Measurements from ENCODE around the gene PARN.
A peak's percentile ranks its signal among the peaks of the same experiment; 100 is the strongest.
"Not testable (repeated sequence)": the region's sequence is repeated elsewhere in the genome, so short reads cannot be mapped to it uniquely, and the experiment has no call there.

PARN gene

GRCh38 chr16:14574698-14575415 lies 55.2 kb downstream of the PARN start:
- H3K4me3 ChIP-seq (ENCODE audit: low read length in 2 of 2); H3K9ac ChIP-seq (ENCODE audit: low read length in 2 of 2); H3K9me3 ChIP-seq (ENCODE audit: control insufficient read depth in 2 of 2, low read length in 2 of 2); H3K27me3 ChIP-seq (ENCODE audit: control insufficient read depth in 1 of 2, insufficient read depth in 2 of 2, low read length in 2 of 2); H3K27ac ChIP-seq (ENCODE audit: low read length); H3K4me1 ChIP-seq (ENCODE audit: control insufficient read depth, insufficient read depth, low read length): not testable (repeated sequence)
- H3K36me3 ChIP-seq (ENCODE audit: control insufficient read depth in 2 of 2, insufficient read depth in 2 of 2, low read length in 2 of 2) = peaks cover 10 to 23% of the 10 kb centered on the region in 2 donors

DNA sequence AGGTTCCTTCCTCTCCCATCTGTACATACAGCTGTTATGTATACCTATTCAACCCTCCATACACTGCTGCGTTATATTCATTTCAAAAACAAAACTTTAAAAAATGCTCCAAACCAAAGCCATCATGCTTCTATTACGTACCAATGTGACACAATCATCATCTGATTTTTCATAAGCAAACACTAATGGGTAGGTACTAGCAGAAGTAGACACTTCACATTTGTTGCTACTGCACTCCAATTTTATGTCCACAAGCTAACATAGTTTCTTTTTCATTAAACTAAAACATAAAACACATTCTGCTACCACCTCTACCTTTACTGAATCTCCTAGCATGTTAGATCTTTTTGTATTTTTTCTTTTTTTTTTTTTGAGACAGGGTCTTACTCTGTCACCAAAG lies 57.5 kb downstream of the PARN start:
- Histone ChIP-seq H3K9ac (ENCODE audit: low read length in 2 of 2) (no peak overlapping the region), H3K36me3 (ENCODE audit: control insufficient read depth in 2 of 2, insufficient read depth in 2 of 2, low read length in 2 of 2) (peaks cover 10 to 14% of the 10 kb centered on the region in 2 donors), H3K4me3 (ENCODE audit: low read length in 2 of 2) (no peak overlapping the region), H3K27ac (ENCODE audit: low read length) (no peak overlapping the region), H3K4me1 (ENCODE audit: control insufficient read depth, insufficient read depth, low read length) (no peaks in the 10 kb centered on the region), H3K9me3 (ENCODE audit: control insufficient read depth in 2 of 2, low read length in 2 of 2) (no peaks in the 10 kb centered on the region), H3K27me3 (ENCODE audit: control insufficient read depth in 1 of 2, insufficient read depth in 2 of 2, low read length in 2 of 2) (no peaks in the 10 kb centered on the region)

DNA sequence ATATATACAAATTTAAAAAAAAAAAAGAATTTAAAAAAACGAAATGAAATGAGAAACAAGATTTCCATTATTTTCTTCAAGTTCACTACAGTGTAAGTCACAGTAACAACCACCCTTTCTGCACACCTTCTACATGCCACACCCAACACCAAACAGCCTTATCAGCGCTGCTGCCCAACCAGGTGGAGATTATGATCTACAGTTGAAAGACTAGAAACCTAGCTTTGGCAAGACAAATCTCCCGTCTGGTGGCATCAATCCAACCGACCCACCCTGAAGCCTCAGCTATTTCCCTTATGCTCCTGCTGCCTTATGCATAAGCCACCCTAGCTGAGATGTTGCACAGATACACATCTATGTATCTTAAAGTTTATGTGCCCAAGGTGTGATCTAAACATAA lies 60.8 kb downstream of the PARN start:
- no peak overlapping the region for H3K9ac ChIP-seq (ENCODE audit: low read length in 2 of 2)
- H3K27ac ChIP-seq (ENCODE audit: low read length) = no peak overlapping the region
- H3K4me3 ChIP-seq (ENCODE audit: low read length in 2 of 2) = no peak overlapping the region
- no peaks in the 10 kb centered on the region for H3K9me3 ChIP-seq (ENCODE audit: control insufficient read depth in 2 of 2, low read length in 2 of 2)
- H3K36me3 ChIP-seq (ENCODE audit: control insufficient read depth in 2 of 2, insufficient read depth in 2 of 2, low read length in 2 of 2) = peaks cover 0 to 2% of the 10 kb centered on the region in 2 donors
- peaks cover 3% of the 10 kb centered on the region for H3K4me1 ChIP-seq (ENCODE audit: control insufficient read depth, insufficient read depth, low read length)
- H3K27me3 ChIP-seq (ENCODE audit: control insufficient read depth in 1 of 2, insufficient read depth in 2 of 2, low read length in 2 of 2) = no peaks in the 10 kb centered on the region

DNA sequence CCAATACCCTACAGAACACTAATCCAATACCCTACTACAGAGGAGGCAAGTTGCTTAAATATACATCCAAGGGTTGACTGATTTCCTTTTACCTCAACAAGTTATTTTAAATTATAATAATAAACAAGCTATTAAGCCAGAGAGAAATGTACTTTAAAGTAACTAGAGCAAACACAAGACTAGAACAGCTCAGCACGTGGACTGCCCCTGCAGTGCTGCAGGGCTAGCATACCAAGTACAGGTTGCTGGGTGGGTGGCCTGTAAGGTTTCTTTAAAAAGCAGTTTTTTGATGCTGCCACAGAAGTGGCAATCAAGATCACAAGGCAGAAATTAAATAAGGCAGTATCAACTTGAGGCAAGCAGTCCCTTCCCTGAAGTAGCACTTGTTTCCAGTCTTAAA lies 63.5 kb downstream of the PARN start:
- no peak overlapping the region for H3K4me3 ChIP-seq (ENCODE audit: low read length in 2 of 2)
- H3K27me3 ChIP-seq (ENCODE audit: control insufficient read depth in 1 of 2, insufficient read depth in 2 of 2, low read length in 2 of 2) = no peaks in the 10 kb centered on the region
- peaks cover 0 to 2% of the 10 kb centered on the region in 2 donors for H3K36me3 ChIP-seq (ENCODE audit: control insufficient read depth in 2 of 2, insufficient read depth in 2 of 2, low read length in 2 of 2)
- no peak overlapping the region for H3K9ac ChIP-seq (ENCODE audit: low read length in 2 of 2)
- peaks cover 8% of the 10 kb centered on the region for H3K4me1 ChIP-seq (ENCODE audit: control insufficient read depth, insufficient read depth, low read length)
- H3K9me3 ChIP-seq (ENCODE audit: control insufficient read depth in 2 of 2, low read length in 2 of 2) = no peaks in the 10 kb centered on the region
- no peak overlapping the region for H3K27ac ChIP-seq (ENCODE audit: low read length)

DNA sequence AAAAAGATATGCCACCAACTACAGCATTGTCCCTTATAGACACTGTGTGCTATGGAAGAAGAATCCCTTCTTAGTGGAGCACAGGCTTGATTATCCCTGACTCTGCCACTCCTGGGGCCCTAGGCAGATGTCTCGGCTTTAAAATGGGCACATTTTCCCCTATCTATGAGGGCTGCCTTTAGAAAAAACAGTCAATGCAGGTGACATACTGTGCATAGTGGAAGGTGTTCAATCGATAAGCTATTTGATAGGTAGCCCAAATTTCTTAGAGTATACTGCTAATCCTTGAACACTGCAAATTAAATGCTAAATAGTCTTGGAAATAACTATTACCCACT lies 64.4 kb downstream of the PARN start:
- H3K4me3 ChIP-seq (ENCODE audit: low read length in 2 of 2) = no peak overlapping the region
- peaks cover 8% of the 10 kb centered on the region for H3K4me1 ChIP-seq (ENCODE audit: control insufficient read depth, insufficient read depth, low read length)
- peak overlapping the region in 1 of 2 donors; percentile 1 for H3K9ac ChIP-seq (ENCODE audit: low read length in 2 of 2)
- H3K27ac ChIP-seq (ENCODE audit: low read length) = no peak overlapping the region
- H3K36me3 ChIP-seq (ENCODE audit: control insufficient read depth in 2 of 2, insufficient read depth in 2 of 2, low read length in 2 of 2) = peaks cover 0 to 2% of the 10 kb centered on the region in 2 donors
- H3K9me3 ChIP-seq (ENCODE audit: control insufficient read depth in 2 of 2, low read length in 2 of 2) = no peaks in the 10 kb centered on the region
- H3K27me3 ChIP-seq (ENCODE audit: control insufficient read depth in 1 of 2, insufficient read depth in 2 of 2, low read length in 2 of 2) = no peaks in the 10 kb centered on the region

DNA sequence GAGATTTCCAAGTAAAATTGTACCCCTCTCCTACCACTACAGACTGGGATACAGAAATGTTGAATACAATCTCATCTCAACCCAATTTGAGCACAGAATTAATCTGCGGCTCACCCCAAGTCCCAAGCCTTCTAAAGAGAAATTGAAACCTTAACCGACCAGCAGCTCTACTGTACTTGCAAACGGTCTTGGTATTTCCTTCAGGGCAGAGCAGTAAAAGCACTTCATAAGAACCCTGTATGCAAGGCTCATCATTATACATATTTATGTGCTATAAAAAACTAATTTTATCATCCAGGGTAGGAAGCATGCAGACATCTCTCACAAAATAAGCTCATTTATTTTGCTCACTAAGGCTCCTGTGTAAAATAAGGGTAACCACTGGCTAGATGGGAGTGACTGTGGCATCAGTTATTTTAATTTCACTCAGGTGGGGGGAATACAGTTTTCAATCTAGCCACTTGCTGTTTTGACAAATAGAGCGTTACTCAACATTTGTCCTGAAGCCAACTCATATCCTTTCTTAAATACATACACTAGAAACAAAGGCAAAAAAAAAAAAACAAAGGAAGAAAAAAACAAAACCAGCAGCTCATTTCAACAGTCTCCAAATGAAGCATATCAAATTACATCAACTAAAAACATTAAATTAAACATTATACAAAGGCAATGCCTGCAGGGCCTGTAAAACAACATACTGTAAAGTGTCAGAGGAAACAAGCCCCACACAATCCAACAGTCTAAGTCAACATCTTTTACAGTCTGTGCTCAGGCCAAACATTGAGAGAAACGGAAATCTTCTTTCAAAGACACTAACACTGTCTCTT lies 65.0 kb downstream of the PARN start:
- Histone ChIP-seq H3K27ac (ENCODE audit: low read length) (no peak overlapping the region), H3K4me1 (ENCODE audit: control insufficient read depth, insufficient read depth, low read length) (peaks cover 8% of the 10 kb centered on the region), H3K4me3 (ENCODE audit: low read length in 2 of 2) (no peak overlapping the region), H3K27me3 (ENCODE audit: control insufficient read depth in 1 of 2, insufficient read depth in 2 of 2, low read length in 2 of 2) (no peaks in the 10 kb centered on the region), H3K9me3 (ENCODE audit: control insufficient read depth in 2 of 2, low read length in 2 of 2) (no peaks in the 10 kb centered on the region), H3K36me3 (ENCODE audit: control insufficient read depth in 2 of 2, insufficient read depth in 2 of 2, low read length in 2 of 2) (peaks cover under 1 to 2% of the 10 kb centered on the region in 2 donors), H3K9ac (ENCODE audit: low read length in 2 of 2) (peak overlapping the region in 1 of 2 donors; percentile 1)

DNA sequence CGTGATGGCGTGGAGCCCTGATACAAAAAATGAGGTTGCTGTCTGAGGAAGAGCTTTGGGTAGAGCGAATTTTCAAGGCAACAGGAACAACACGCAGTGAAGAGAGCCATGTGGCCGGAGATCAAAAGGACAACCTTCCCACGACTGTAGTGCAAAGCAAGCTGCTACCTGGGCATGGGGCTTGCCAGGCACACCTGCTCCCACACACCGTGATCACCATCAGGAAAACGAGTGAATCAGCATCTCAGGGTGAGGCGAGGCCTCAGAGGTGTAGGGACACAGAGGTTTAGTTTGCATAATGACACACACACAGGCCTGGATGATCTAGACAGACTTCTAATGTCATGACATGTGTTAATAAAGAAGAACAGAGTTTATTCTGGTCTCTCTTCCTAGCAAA lies 65.7 kb downstream of the PARN start:
- H3K9ac ChIP-seq (ENCODE audit: low read length in 2 of 2) = no peak overlapping the region
- H3K9me3 ChIP-seq (ENCODE audit: control insufficient read depth in 2 of 2, low read length in 2 of 2) = no peaks in the 10 kb centered on the region
- H3K4me3 ChIP-seq (ENCODE audit: low read length in 2 of 2) = peak overlapping the region in 1 of 2 donors; percentile 22
- H3K4me1 ChIP-seq (ENCODE audit: control insufficient read depth, insufficient read depth, low read length) = peaks cover 8% of the 10 kb centered on the region
- no peak overlapping the region for H3K27ac ChIP-seq (ENCODE audit: low read length)
- H3K36me3 ChIP-seq (ENCODE audit: control insufficient read depth in 2 of 2, insufficient read depth in 2 of 2, low read length in 2 of 2) = peaks cover 2 to 3% of the 10 kb centered on the region in 2 donors
- H3K27me3 ChIP-seq (ENCODE audit: control insufficient read depth in 1 of 2, insufficient read depth in 2 of 2, low read length in 2 of 2) = no peaks in the 10 kb centered on the region

DNA sequence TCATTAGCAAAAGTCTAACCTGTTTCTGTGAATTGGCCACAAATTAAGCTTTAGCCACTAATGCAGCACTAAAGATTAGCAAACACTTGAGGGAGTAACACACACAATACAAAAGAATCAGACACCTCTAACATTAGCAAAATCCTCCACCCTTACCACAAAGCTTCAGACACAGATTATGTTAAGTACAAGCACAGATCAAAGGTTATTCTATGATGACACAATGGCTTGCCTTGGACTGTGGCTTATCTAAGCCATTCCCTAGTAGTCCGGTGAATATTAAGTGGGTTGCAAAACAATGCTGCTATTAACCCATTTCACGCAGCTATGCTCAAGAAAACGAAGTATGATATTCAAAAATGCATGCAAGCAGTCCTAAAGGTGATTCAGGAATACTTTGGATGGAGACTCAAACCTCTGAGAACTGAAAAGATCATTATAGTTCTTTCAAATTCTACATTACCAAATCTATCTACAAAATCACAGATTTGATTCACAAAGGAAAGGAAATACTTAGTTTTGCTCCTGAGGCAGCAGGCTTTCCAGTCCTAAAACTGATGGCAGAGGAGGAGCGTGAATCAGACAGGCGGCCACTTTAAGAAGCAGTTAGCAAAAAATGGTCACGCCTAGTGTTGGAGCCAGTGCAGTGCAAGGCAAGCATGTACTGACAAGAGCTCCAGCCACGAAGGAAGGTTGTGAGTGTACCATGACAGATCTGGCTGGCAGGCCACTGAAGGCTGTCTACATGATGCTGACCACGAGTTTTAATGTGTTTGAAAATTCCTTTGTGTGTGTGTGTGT lies 67.2 kb downstream of the PARN start:
- Histone ChIP-seq H3K4me3 (ENCODE audit: low read length in 2 of 2) (no peak overlapping the region), H3K27ac (ENCODE audit: low read length) (no peak overlapping the region), H3K27me3 (ENCODE audit: control insufficient read depth in 1 of 2, insufficient read depth in 2 of 2, low read length in 2 of 2) (no peaks in the 10 kb centered on the region), H3K9ac (ENCODE audit: low read length in 2 of 2) (no peak overlapping the region), H3K4me1 (ENCODE audit: control insufficient read depth, insufficient read depth, low read length) (peaks cover 8% of the 10 kb centered on the region), H3K9me3 (ENCODE audit: control insufficient read depth in 2 of 2, low read length in 2 of 2) (no peaks in the 10 kb centered on the region), H3K36me3 (ENCODE audit: control insufficient read depth in 2 of 2, insufficient read depth in 2 of 2, low read length in 2 of 2) (peaks cover 2 to 3% of the 10 kb centered on the region in 2 donors)

DNA sequence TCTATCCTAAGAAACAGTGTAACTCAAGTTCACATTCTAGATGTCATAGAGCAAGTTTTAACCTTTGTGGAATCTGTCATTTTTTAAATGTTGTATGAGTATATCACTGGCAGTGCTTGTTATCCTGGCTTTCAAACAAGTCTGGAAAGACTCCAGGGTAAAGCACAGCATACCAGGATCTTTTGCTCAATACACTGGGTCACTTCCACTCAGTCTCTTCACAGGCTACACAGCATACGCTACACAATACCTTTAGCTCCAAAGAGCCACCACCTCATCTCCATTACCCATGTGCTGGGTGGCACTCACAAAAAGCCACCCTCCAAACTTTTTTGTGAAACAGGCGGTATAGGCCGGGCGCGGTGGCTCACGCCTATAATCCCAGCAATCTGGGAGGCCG lies 69.5 kb downstream of the PARN start:
- Histone ChIP-seq H3K27ac (ENCODE audit: low read length) (no peak overlapping the region), H3K36me3 (ENCODE audit: control insufficient read depth in 2 of 2, insufficient read depth in 2 of 2, low read length in 2 of 2) (peaks cover 2 to 3% of the 10 kb centered on the region in 2 donors), H3K4me3 (ENCODE audit: low read length in 2 of 2) (no peak overlapping the region), H3K9ac (ENCODE audit: low read length in 2 of 2) (no peak overlapping the region), H3K9me3 (ENCODE audit: control insufficient read depth in 2 of 2, low read length in 2 of 2) (no peaks in the 10 kb centered on the region), H3K27me3 (ENCODE audit: control insufficient read depth in 1 of 2, insufficient read depth in 2 of 2, low read length in 2 of 2) (no peaks in the 10 kb centered on the region), H3K4me1 (ENCODE audit: control insufficient read depth, insufficient read depth, low read length) (peaks cover 6% of the 10 kb centered on the region)

- no peak overlapping the region for H3K27ac ChIP-seq (ENCODE audit: low read length)
- no peaks in the 10 kb centered on the region for H3K27me3 ChIP-seq (ENCODE audit: control insufficient read depth in 1 of 2, insufficient read depth in 2 of 2, low read length in 2 of 2)
- peaks cover 6% of the 10 kb centered on the region for H3K4me1 ChIP-seq (ENCODE audit: control insufficient read depth, insufficient read depth, low read length)
- peaks cover 2 to 3% of the 10 kb centered on the region in 2 donors for H3K36me3 ChIP-seq (ENCODE audit: control insufficient read depth in 2 of 2, insufficient read depth in 2 of 2, low read length in 2 of 2)
- H3K9me3 ChIP-seq (ENCODE audit: control insufficient read depth in 2 of 2, low read length in 2 of 2) = no peaks in the 10 kb centered on the region
- H3K9ac ChIP-seq (ENCODE audit: low read length in 2 of 2) = no peak overlapping the region
- no peak overlapping the region for H3K4me3 ChIP-seq (ENCODE audit: low read length in 2 of 2)
Measured at GRCh38 chr16:14559809-14560241, 70.2 kb downstream of the PARN start.
